Kidney epithelial cell (primary cell): ENCODE data around the gene BPIFB1. TPM values are rescaled to one million over a fixed set of nuclear protein-coding genes. Genes with fewer than 3 reads are reported as not detected.

Experiments used
- DNase-seq: peaks from one replicate; pipeline ENCODE4 v3.0.0-alpha.2; 2010; ENCODE audit warnings: low read depth
- H3K27me3 ChIP-seq: 2 replicates; pipeline ENCODE4 v1.6.0; 2011; ENCODE audit warnings: low read length; ENCODE audit not compliant: control insufficient read depth, insufficient read depth
- H3K36me3 ChIP-seq: 2 replicates; pipeline ENCODE4 v1.5.1; 2011; ENCODE audit warnings: low read length; ENCODE audit not compliant: control insufficient read depth, insufficient read depth
- H3K4me3 ChIP-seq: 2 replicates; pipeline ENCODE4 v1.5.1; 2011; ENCODE audit warnings: low read depth, mild to moderate bottlenecking, control low read depth, low read length
- CTCF ChIP-seq: IDR thresholded peaks from 2 replicates; pipeline ENCODE4 v1.5.1; 2011; ENCODE audit warnings: mild to moderate bottlenecking, moderate library complexity, low read length, control low read depth, inconsistent platforms; ENCODE audit not compliant: insufficient read depth, poor library complexity, severe bottlenecking
- total RNA-seq: library from RNA; depleted of rRNA; stranded (reverse); fragments of >200 nt; gene quantifications from 2 replicates; pipeline ENCODE4 v1.2.3, GENCODE V29; 2015

BPIFB1 gene
- total RNA-seq, 1 donor from 2014 or later = not detected

- no peak overlapping the region for H3K4me3 ChIP-seq
- H3K27me3 ChIP-seq = no peaks in the 10 kb centered on the region
- no peak for TF ChIP-seq CTCF
- H3K36me3 ChIP-seq = no peaks in the 10 kb centered on the region
- DNase-seq = no peak
Observed at GRCh38 chr20:33308668-33309067, 25.7 kb downstream of the BPIFB1 start.

GRCh38 chr20:33309631-33310030 is 26.6 kb downstream of the BPIFB1 start:
- no peaks in the 10 kb centered on the region for H3K27me3 ChIP-seq
- no peak for DNase-seq
- no peak overlapping the region for H3K4me3 ChIP-seq
- no peak for TF ChIP-seq CTCF
- no peaks in the 10 kb centered on the region for H3K36me3 ChIP-seq

GRCh38 chr20:33310327-33310899 is 27.4 kb downstream of the BPIFB1 start:
- no peak for TF ChIP-seq CTCF
- Histone ChIP-seq H3K27me3 (no peaks in the 10 kb centered on the region), H3K4me3 (no peak overlapping the region), H3K36me3 (no peaks in the 10 kb centered on the region)
- no peak for DNase-seq

- Histone ChIP-seq H3K4me3 (no peak overlapping the region), H3K27me3 (no peaks in the 10 kb centered on the region), H3K36me3 (no peaks in the 10 kb centered on the region)
- no peak for TF ChIP-seq CTCF
- no peak for DNase-seq
Observed at GRCh38 chr20:33311011-33311410, 28.0 kb downstream of the BPIFB1 start.

GRCh38 chr20:33311996-33312395 is 29.0 kb downstream of the BPIFB1 start:
- H3K4me3 ChIP-seq = no peak overlapping the region
- no peaks in the 10 kb centered on the region for H3K27me3 ChIP-seq
- no peak for DNase-seq
- no peaks in the 10 kb centered on the region for H3K36me3 ChIP-seq
- TF ChIP-seq CTCF = no peak

- Histone ChIP-seq H3K27me3 (no peaks in the 10 kb centered on the region), H3K36me3 (no peaks in the 10 kb centered on the region), H3K4me3 (no peak overlapping the region)
- TF ChIP-seq CTCF = no peak
- DNase-seq = no peak
Observed at GRCh38 chr20:33312583-33312982, 29.6 kb downstream of the BPIFB1 start.
